ENCODE data around the gene CLIC4.

DNA sequence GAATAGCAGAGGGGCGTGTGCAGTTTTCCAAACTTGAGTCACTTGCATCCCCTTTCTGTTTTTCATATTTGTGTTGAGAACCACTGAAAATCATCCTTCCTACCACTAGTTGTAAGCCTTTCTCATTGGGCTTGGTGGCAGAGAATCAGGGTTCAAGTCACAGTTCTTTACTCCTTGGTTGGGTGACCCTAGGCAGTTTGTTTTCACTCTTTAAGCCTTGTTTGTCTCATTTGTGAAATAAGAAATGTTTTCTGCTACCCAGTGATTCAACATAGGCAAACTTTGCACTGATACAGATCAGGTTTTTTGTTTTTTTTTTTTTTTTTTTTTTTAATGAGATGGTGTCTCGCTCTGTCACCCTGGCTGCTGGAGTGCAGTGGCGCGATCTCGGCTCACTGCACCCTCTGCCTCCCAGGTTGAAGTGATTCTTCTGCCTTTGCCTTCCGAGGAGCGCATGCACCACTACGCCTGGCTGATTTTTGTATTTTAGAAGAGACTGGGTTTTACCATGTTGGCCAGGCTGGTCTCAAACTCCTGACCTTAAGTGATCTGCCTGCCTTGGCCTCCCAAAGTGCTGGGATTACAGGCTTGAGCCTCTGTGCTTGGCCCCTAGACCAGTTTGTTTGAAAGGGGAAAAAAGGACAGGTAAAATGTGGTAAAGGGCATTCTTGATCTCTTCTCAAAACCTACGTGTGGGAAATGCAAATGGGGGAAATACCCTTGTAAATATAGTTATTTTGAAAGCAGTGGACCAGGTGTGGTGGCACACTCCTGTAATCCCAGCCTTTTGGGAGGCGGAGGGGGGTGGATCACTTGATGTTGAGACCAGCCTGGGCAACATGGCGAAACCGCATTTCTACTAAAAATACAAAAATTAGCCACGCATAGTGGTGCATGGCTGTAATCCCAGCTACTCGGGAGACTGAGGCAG is 3.2 kb downstream of the CLIC4 start:
- TF ChIP-seq, protein P1, sequence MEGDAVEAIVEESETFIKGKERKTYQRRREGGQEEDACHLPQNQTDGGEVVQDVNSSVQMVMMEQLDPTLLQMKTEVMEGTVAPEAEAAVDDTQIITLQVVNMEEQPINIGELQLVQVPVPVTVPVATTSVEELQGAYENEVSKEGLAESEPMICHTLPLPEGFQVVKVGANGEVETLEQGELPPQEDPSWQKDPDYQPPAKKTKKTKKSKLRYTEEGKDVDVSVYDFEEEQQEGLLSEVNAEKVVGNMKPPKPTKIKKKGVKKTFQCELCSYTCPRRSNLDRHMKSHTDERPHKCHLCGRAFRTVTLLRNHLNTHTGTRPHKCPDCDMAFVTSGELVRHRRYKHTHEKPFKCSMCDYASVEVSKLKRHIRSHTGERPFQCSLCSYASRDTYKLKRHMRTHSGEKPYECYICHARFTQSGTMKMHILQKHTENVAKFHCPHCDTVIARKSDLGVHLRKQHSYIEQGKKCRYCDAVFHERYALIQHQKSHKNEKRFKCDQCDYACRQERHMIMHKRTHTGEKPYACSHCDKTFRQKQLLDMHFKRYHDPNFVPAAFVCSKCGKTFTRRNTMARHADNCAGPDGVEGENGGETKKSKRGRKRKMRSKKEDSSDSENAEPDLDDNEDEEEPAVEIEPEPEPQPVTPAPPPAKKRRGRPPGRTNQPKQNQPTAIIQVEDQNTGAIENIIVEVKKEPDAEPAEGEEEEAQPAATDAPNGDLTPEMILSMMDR (IDR thresholded peaks at IDR 0.05) = no peak
- TF ChIP-seq EZH2 (IDR thresholded peaks at IDR 0.05; ENCODE audit: borderline replicate concordance, insufficient read depth, low read depth, low read length, poor library complexity, severe bottlenecking) = no peak

Measured in B cell (primary cell).